ENCODE results near the gene DLGAP4.

DLGAP4 gene

GRCh38 chr20:36467076-36467999 lies 161.2 kb downstream of the DLGAP4 start:
- in situ Hi-C loops (cut with HindIII; ENCODE audit: low sequenced_read_pairs) = no loop called here
- no peak overlapping the region for H3K4me3 ChIP-seq (ENCODE audit: low read depth, low read length)
- TF ChIP-seq CTCF (IDR thresholded peaks at IDR 0.05; ENCODE audit: low read depth, low read length, missing control alignments) = no peak
- DNase-seq (ENCODE audit: low read depth) = no peak

DNA sequence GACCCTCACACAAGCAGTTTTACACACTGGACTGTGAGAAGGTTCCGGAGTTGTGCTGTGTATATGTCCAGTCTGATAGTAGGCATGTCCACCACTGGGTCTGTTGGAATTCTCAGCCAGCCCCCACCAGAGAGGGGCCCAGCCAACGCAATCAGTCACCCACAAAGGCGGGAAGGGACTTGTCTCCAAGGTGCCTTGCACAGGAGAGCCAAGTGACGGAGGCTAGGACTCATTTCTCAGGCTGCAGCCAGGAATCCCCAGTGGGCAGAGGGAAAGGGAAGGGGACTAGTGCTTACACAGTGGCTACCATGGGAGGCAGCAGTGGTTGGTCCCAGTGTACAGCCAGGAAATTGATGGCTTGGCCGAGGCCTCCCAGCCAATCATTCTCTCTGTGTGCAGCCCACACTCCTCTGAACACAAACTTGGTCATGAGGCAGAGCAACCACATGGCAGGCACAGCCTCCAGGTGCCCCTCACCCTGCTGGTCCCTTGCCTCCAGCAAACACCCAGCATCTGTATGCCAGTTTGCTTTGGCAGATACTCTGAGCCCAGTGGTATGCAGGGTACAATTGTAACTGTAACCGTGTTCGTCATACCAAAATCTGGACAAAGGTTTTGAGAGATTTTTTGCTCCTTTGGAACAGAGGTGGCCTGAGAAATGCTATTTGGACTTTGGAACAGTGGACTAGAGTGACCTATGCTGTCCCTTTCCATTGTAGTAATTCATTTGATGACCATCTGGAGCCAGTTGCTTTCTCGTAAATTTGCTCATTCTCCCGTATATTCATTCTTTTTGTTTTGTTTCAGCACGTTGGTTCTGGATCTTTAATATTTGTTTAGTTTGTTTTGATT lies 162.2 kb downstream of the DLGAP4 start:
- no peak for DNase-seq (ENCODE audit: low read depth)
- no peak for TF ChIP-seq CTCF (IDR thresholded peaks at IDR 0.05; ENCODE audit: low read depth, low read length, missing control alignments)
- H3K4me3 ChIP-seq (ENCODE audit: low read depth, low read length) = no peak overlapping the region
- in situ Hi-C loops (cut with HindIII; ENCODE audit: low sequenced_read_pairs) = no loop called here

GRCh38 chr20:36469973-36470372 lies 163.8 kb downstream of the DLGAP4 start:
- TF ChIP-seq CTCF (IDR thresholded peaks at IDR 0.05; ENCODE audit: low read depth, low read length, missing control alignments) = no peak
- DNase-seq (ENCODE audit: low read depth) = no peak
- in situ Hi-C loops (cut with HindIII; ENCODE audit: low sequenced_read_pairs) = no loop called here
- H3K4me3 ChIP-seq (ENCODE audit: low read depth, low read length) = no peak overlapping the region

DNA sequence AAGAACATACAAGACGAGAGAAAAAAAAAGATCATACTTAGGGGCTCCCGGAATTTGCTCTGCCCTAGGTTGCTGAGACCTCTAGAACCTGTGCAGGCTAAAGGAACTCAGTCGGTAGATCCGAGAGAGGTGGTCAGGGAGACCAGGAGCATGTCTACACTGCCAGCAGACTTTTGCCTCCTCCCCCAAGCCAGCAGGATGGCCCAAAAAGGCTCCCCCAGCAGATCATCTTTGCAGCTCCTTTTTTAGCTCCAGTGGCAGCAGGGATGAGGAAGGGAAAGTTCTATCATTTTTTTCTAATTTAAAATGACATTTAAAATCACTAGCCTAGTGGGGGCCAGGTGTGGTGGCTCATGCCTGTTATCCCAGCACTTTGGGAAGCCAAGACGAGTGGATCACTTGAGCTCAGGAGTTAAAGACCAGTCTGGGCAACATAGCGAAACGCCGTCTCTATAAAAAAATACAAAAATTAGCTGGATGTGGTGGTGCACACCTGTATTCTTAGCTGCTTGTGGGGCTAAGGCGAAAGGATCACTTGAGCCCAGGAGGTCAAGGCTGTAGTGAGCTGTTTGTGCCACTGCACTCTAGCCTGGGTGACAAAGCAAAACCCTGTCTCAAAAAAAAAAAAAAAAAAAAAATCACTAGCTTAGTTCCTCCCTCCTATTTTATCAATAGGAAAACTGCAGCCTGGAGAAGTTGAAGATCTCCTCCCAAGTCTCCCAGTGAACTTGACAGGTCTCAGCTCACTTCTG lies 165.9 kb downstream of the DLGAP4 start:
- no peak for DNase-seq (ENCODE audit: low read depth)
- TF ChIP-seq CTCF (IDR thresholded peaks at IDR 0.05; ENCODE audit: low read depth, low read length, missing control alignments) = no peak
- in situ Hi-C loops (cut with HindIII; ENCODE audit: low sequenced_read_pairs) = no loop called here
- no peak overlapping the region for H3K4me3 ChIP-seq (ENCODE audit: low read depth, low read length)

DNA sequence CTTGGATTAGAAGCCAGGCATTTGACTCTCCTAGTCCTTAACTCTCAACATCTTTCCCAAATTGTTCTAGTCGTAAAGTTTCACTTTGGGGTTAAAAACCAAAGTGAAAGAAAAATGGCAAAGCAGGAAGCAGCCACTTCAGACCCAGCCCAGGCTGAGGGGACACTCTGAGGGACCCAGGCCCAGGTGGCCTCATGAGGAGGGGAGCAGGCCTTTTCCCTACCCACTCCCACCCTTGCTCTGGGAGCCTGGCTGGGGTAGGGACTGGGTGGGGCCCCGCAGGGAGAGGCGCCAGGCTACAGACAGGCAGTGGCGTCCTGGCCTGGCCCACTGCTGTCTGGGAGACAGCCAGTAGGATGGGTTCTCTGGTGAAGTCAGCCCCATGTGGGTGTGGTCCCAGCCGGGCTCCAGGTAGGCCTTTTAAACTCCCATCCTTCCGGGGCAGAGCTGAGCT lies 166.5 kb downstream of the DLGAP4 start:
- TF ChIP-seq CTCF (IDR thresholded peaks at IDR 0.05; ENCODE audit: low read depth, low read length, missing control alignments) = no peak
- H3K4me3 ChIP-seq (ENCODE audit: low read depth, low read length) = no peak overlapping the region
- in situ Hi-C loops (cut with HindIII; ENCODE audit: low sequenced_read_pairs) = no loop called here
- no peak for DNase-seq (ENCODE audit: low read depth)

DNA sequence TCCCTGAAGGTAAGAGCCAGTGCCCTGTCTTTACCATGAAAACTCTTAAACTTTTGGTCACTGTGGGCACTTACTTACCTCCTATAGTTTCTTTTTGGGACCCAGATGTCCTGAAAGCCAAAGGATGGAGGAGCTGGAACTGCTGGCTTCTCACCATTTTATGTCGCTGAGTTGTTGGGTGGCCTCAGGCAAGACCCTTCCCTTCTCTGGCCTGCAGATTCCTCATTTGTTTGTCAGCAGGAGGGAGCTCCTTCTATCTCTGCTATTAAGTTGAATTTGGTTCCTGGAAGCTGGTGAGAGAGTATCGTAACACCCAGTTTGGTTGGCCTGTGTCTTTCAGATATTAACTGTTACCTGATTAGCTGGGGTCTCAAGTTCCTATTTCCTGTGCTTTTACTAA lies 167.0 kb downstream of the DLGAP4 start:
- in situ Hi-C loops (cut with HindIII; ENCODE audit: low sequenced_read_pairs) = no loop called here
- no peak for DNase-seq (ENCODE audit: low read depth)
- no peak for TF ChIP-seq CTCF (IDR thresholded peaks at IDR 0.05; ENCODE audit: low read depth, low read length, missing control alignments)
- H3K4me3 ChIP-seq (ENCODE audit: low read depth, low read length) = no peak overlapping the region

Data from astrocyte of the cerebellum (primary cell).